Measurements from ENCODE around the gene DHX29. TPM values are rescaled to one million over a fixed set of nuclear protein-coding genes. Genes with fewer than 3 reads are reported as not detected.

DHX29 gene
- total RNA-seq, 2 experiments from 2014 or later: 11.6 to 13.7 TPM

GRCh38 chr5:55316837-55317236 lies 9.3 kb upstream of the DHX29 start:
- Mint-ChIP-seq H3K4me1 (ENCODE audit: low read depth) (peaks cover 56% of the 10 kb centered on the region), H3K4me3 (no peak overlapping the region), H3K36me3 (ENCODE audit: low read depth) (peaks cover 38% of the 10 kb centered on the region), H3K27ac (peak overlapping the region; percentile 34), H3K27me3 (no peaks in the 10 kb centered on the region), H3K9me3 (peaks cover 21% of the 10 kb centered on the region)
- intact Hi-C loops (cut with micrococcal nuclease): no loop called here
- POLR2A ChIA-PET: interaction anchor here (1.2 to 2.4 kb wide), 2 partner anchors 9 to 11 kb away, joined by 4 to 10 read pairs; partner anchors contain the start of genes DHX29 and MTREX
- CTCF ChIA-PET: interaction anchor here (2.3 kb wide), 1 partner anchor 10 kb away, joined by 6 read pairs; no protein-coding TSS in a partner anchor
- TF ChIP-seq CTCF (IDR thresholded peaks at IDR 0.05): no peak
- ATAC-seq: no peak
- no peak for DNase-seq

- ChIA-PET POLR2A (interaction anchor here (1.2 to 2.4 kb wide), 2 partner anchors 9 to 10 kb away, joined by 4 to 10 read pairs; partner anchors contain the start of genes DHX29 and MTREX), CTCF (interaction anchor here (2.3 kb wide), 1 partner anchor 10 kb away, joined by 6 read pairs; no protein-coding TSS in a partner anchor)
- Mint-ChIP-seq H3K9me3 (peaks cover 21% of the 10 kb centered on the region), H3K4me1 (ENCODE audit: low read depth) (peaks cover 58% of the 10 kb centered on the region), H3K4me3 (no peak overlapping the region), H3K36me3 (ENCODE audit: low read depth) (peaks cover 41% of the 10 kb centered on the region), H3K27ac (peak overlapping the region; percentile 10), H3K27me3 (no peaks in the 10 kb centered on the region)
- intact Hi-C loops (cut with micrococcal nuclease): no loop called here
- no peak for ATAC-seq
- DNase-seq: no peak
- TF ChIP-seq CTCF (IDR thresholded peaks at IDR 0.05): no peak
These were observed 8.8 kb upstream of the DHX29 start for GRCh38 chr5:55316289-55316688.

- TF ChIP-seq CTCF (IDR thresholded peaks at IDR 0.05): no peak
- no peak overlapping the region for H3K4me3 Mint-ChIP-seq
- peaks cover 42% of the 10 kb centered on the region for H3K36me3 Mint-ChIP-seq (ENCODE audit: low read depth)
- peaks cover 21% of the 10 kb centered on the region for H3K9me3 Mint-ChIP-seq
- CTCF ChIA-PET: no interaction called here
- peaks cover 58% of the 10 kb centered on the region for H3K4me1 Mint-ChIP-seq (ENCODE audit: low read depth)
- DNase-seq: no peak
- intact Hi-C loops (cut with micrococcal nuclease): no loop called here
- peak overlapping the region; percentile 4 for H3K27ac Mint-ChIP-seq
- H3K27me3 Mint-ChIP-seq: no peaks in the 10 kb centered on the region
- POLR2A ChIA-PET: no interaction called here
- ATAC-seq: no peak
These were observed 6.5 kb upstream of the DHX29 start for GRCh38 chr5:55313870-55314617.

- H3K4me3 Mint-ChIP-seq: no peak overlapping the region
- intact Hi-C loops (cut with micrococcal nuclease): loop anchor here (5.0 kb wide), 2 partner anchors 81 to 136 kb away; partner anchors contain the start of genes CDC20B and MCIDAS
- H3K27me3 Mint-ChIP-seq: no peaks in the 10 kb centered on the region
- no peak overlapping the region for H3K27ac Mint-ChIP-seq
- ChIA-PET CTCF (interaction anchor here (1.0 to 2.6 kb wide), 5 partner anchors 11 to 135 kb away, joined by 3 to 13 read pairs (median 5); partner anchors contain the start of genes CDC20B and MCIDAS), POLR2A (interaction anchor here (0.6 to 1.5 kb wide), 5 partner anchors 9 to 898 kb away, joined by 3 to 10 read pairs (median 4); no protein-coding TSS in a partner anchor)
- DNase-seq: peak; percentile 26
- no peak for TF ChIP-seq CTCF (IDR thresholded peaks at IDR 0.05)
- peak; percentile 11 for ATAC-seq
- peaks cover 3% of the 10 kb centered on the region for H3K9me3 Mint-ChIP-seq
- H3K4me1 Mint-ChIP-seq (ENCODE audit: low read depth): peaks cover 36% of the 10 kb centered on the region
- peaks cover 17% of the 10 kb centered on the region for H3K36me3 Mint-ChIP-seq (ENCODE audit: low read depth)
These were observed 851 bp upstream of the DHX29 start for GRCh38 chr5:55308254-55308836.
